K562 (cell line): Measurements from ENCODE around the gene CNOT1. TPM values are rescaled to one million over a fixed set of nuclear protein-coding genes. Genes with fewer than 3 reads are reported as not detected.

Experiments used
- ATAC-seq: fragments of 200-7000 bp; cut with Tn5 transposase; 3 replicates; pipeline ENCODE4 v1.9.1; 2020; ENCODE audit warnings: moderate library complexity
- BruUV-seq: library from RNA; stranded (reverse); fragments of 400-500 nt; replicated peaks from 2 replicates; lab custom pipeline; 2021; lab: Mats Ljungman, UMichigan
- CTCF ChIA-PET: fragments of 300-600 bp; formaldehyde crosslinking; extraction: SDS; loops from one replicate; lab custom pipeline; 2021; ENCODE audit warnings: low intra/inter-chr PET ratio; lab: Yijun Ruan, JAX
- POLR2A ChIA-PET: fragments of 300-600, 350-650 bp; sonication (Branson Sonifier 250); formaldehyde crosslinking; extraction: SDS; loops from one replicate; lab custom pipeline; 2021; ENCODE audit warnings: antibody characterized with exemption, inconsistent platforms; lab: Yijun Ruan, JAX
- DNase-seq, 4 experiments: peaks; one replicate each; pipeline versions ENCODE4 v3.0.0 to v3.0.0-alpha.2; 2011 to 2018; ENCODE audit warnings: low spot score in 3 of 4, mixed read lengths in 3 of 4; ENCODE audit errors: extremely low read depth in 1 of 4
- FAIRE-seq: peaks from 2 replicates; lab custom pipeline; 2011; peaks lifted over from hg19 to GRCh38; lab: Jason Lieb, UNC
- H2AFZ ChIP-seq: 2 replicates; pipeline ENCODE4 v1.6.0; 2011; ENCODE audit warnings: low read depth, low read length, control low read depth, inconsistent platforms
- H3K27ac ChIP-seq: fragments of 200-600 bp; 3 replicates; pipeline ENCODE4 v1.8.0; 2011; ENCODE audit warnings: low read depth, mild to moderate bottlenecking, control low read depth, inconsistent platforms, low read length, moderate library complexity, mixed read lengths; ENCODE audit errors: extremely low read depth
- H3K27me3 ChIP-seq, 2 experiments: fragments of 300-600 bp in 1 of 2; 2 replicates in 1 of 2; 3 replicates in 1 of 2; pipeline versions ENCODE4 v1.6.0 to v1.8.0; 2011; ENCODE audit warnings: inconsistent platforms in 2 of 2, low read length in 2 of 2, mild to moderate bottlenecking in 1 of 2, mixed read lengths in 1 of 2, moderate library complexity in 1 of 2; ENCODE audit not compliant: control insufficient read depth in 2 of 2, insufficient read depth in 2 of 2
- H3K36me3 ChIP-seq: fragments of 300-600 bp; 3 replicates; pipeline ENCODE4 v1.8.0; 2011; ENCODE audit warnings: mild to moderate bottlenecking, low read length, inconsistent platforms; ENCODE audit not compliant: control insufficient read depth, insufficient read depth
- H3K4me1 ChIP-seq, 2 experiments: fragments of 200-600 bp in 1 of 2; replicated peaks in 1 of 2; 2 replicates in 1 of 2; 3 replicates in 1 of 2; pipeline versions ENCODE4 v1.5.1 to v1.8.0; 2011; ENCODE audit warnings: inconsistent platforms in 2 of 2, low read length in 2 of 2, mild to moderate bottlenecking in 1 of 2, mixed read lengths in 1 of 2, moderate library complexity in 1 of 2; ENCODE audit not compliant: control insufficient read depth in 2 of 2, insufficient read depth in 2 of 2
- H3K4me2 ChIP-seq: 2 replicates; pipeline ENCODE4 v1.6.1; 2011; ENCODE audit warnings: low read length, control low read depth, inconsistent platforms, mixed read lengths; ENCODE audit not compliant: insufficient read depth
- H3K4me3 ChIP-seq: fragments of 200-600 bp; sonication (generic), shearing (Covaris generic); 2 replicates; pipeline ENCODE4 v1.5.1; 2016; ENCODE audit warnings: control low read depth, inconsistent platforms
- H3K79me2 ChIP-seq: fragments of 200-600 bp; 3 replicates; pipeline ENCODE4 v1.8.0; 2011; ENCODE audit warnings: low read length, inconsistent platforms; ENCODE audit not compliant: control insufficient read depth, insufficient read depth
- H3K9ac ChIP-seq, 2 experiments: 2 replicates each; pipeline versions ENCODE4 v1.6.0 to v1.6.1; 2011; ENCODE audit warnings: low read depth in 2 of 2, low read length in 2 of 2, control low read depth in 1 of 2, inconsistent platforms in 1 of 2, mild to moderate bottlenecking in 1 of 2, mixed read lengths in 1 of 2; ENCODE audit not compliant: insufficient read depth in 1 of 2
- H3K9me1 ChIP-seq: one replicate; pipeline ENCODE4 v1.6.0; 2011; ENCODE audit warnings: inconsistent platforms, mild to moderate bottlenecking, low read length, moderate library complexity; ENCODE audit not compliant: control insufficient read depth, insufficient read depth
- H3K9me3 ChIP-seq: replicated peaks from 2 replicates; pipeline ENCODE4 v1.5.1; 2011; ENCODE audit warnings: low read depth, low read length, inconsistent platforms; ENCODE audit not compliant: control insufficient read depth, insufficient read depth
- H4K20me1 ChIP-seq: replicated peaks from 2 replicates; pipeline ENCODE4 v1.6.1; 2011; ENCODE audit warnings: low read length, inconsistent platforms, mixed read lengths; ENCODE audit not compliant: control insufficient read depth, insufficient read depth
- ARID2 ChIP-seq: fragments of 450-650 bp; IDR thresholded peaks from 2 replicates; pipeline ENCODE4 v1.6.1; 2017; ENCODE audit warnings: antibody characterized with exemption, mild to moderate bottlenecking
- BRD4 ChIP-seq: fragments of 200-600 bp; sonication (generic); IDR thresholded peaks from 2 replicates; pipeline ENCODE4 v1.6.1; 2017; ENCODE audit warnings: inconsistent platforms
- CBX1 ChIP-seq: sonication (generic); IDR thresholded peaks from 2 replicates; pipeline ENCODE4 v1.6.1; 2016; ENCODE audit warnings: antibody characterized with exemption, low read depth, mild to moderate bottlenecking
- E4F1 ChIP-seq: fragments of 250-450 bp; sonication (Bioruptor Pico); IDR thresholded peaks from 2 replicates; pipeline ENCODE4 v1.5.0; 2021; ENCODE audit warnings: mild to moderate bottlenecking, borderline replicate concordance
- ETV6 ChIP-seq, 3 experiments: fragments of 150-350 bp in 1 of 3; sonication (generic) in 1 of 3; formaldehyde crosslinking in 1 of 3; IDR thresholded peaks; 2 replicates each; pipeline versions ENCODE4 v1.6.1 to v1.8.0; 2014 to 2022; ENCODE audit warnings: borderline replicate concordance in 2 of 3, low read depth in 2 of 3, antibody characterized with exemption in 1 of 3, low read length in 1 of 3, mild to moderate bottlenecking in 1 of 3, missing genetic modification reagents in 1 of 3
- HDAC8 ChIP-seq: fragments of 450-650 bp; IDR thresholded peaks from 2 replicates; pipeline ENCODE4 v1.6.1; 2016; ENCODE audit warnings: mild to moderate bottlenecking, missing genetic modification characterization, moderate library complexity, missing compliant biosample characterization
- HDGF ChIP-seq: fragments of 450-650 bp; IDR thresholded peaks from 2 replicates; pipeline ENCODE4 v1.6.1; 2016
- MCM3 ChIP-seq: fragments of 450-650 bp; IDR thresholded peaks from 2 replicates; pipeline ENCODE4 v1.6.1; 2016
- MEF2D ChIP-seq: conservative IDR thresholded peaks from 2 replicates; pipeline ENCODE4 v1.6.1; 2016; ENCODE audit warnings: low read depth, missing genetic modification characterization, missing compliant biosample characterization
- NFXL1 ChIP-seq: fragments of 450-650 bp; formaldehyde crosslinking; IDR thresholded peaks from 2 replicates; pipeline ENCODE4 v1.4.0; 2021; ENCODE audit warnings: mild to moderate bottlenecking
- RBM25 ChIP-seq: fragments of 200-400 bp; formaldehyde crosslinking; IDR thresholded peaks from 2 replicates; pipeline ENCODE4 v1.6.1; 2018; ENCODE audit warnings: low read length, low read depth, moderate library complexity; ENCODE audit not compliant: severe bottlenecking
- ZNF445 ChIP-seq: fragments of 250-450 bp; sonication (Bioruptor Pico); IDR thresholded peaks from 2 replicates; pipeline ENCODE4 v1.4.0; 2020; ENCODE audit warnings: low read depth, mild to moderate bottlenecking, moderate library complexity
- WGBS: fragments of 100-300 bp; shearing (Covaris generic); methylation state at CpG from one replicate; pipeline ENCODE4 v1.1.6; 2016; ENCODE audit warnings: low coverage, mixed read lengths; ENCODE audit not compliant: insufficient coverage; ENCODE audit errors: missing lambda C conversion rate; 5-methylcytosine and 5-hydroxymethylcytosine counted together
- in situ Hi-C: fragments of 300-500 bp; cut with MboI; formaldehyde crosslinking; loops from 4 replicates; pipeline ENCODE4 v1.15.0; 2018; ENCODE audit warnings: inconsistent platforms, mixed read lengths
- intact Hi-C: fragments of 100-400 bp; cut with micrococcal nuclease; formaldehyde crosslinking; loops from 2 replicates; pipeline ENCODE4 v1.14.2; 2022
- polyA plus RNA-seq, 8 experiments: library from polyadenylated mRNA; depleted of rRNA in 4 of 8; stranded (reverse) in 5 of 8; unstranded in 3 of 8; fragments of >200 nt; fragmentation: Nextera tagmentation in 2 of 8; fragmentation: Illumina TruSeq in 1 of 8; extraction: Ambion mirVana in 2 of 8; extraction: Trizol in 1 of 8; gene quantifications; 2 replicates each; pipeline versions ENCODE4 v1.2.1 to v1.2.3, GENCODE V29; 2011 to 2014; ENCODE audit warnings: inconsistent platforms in 1 of 8, missing spikeins in 1 of 8
- total RNA-seq, 7 experiments: library from RNA; depleted of rRNA in 6 of 7; stranded (reverse); fragments of >200 nt in 6 of 7; fragmentation: Illumina TruSeq in 2 of 7; extraction: Trizol in 2 of 7; gene quantifications; 2 replicates each; pipeline versions ENCODE4 v1.2.1 to v1.2.3, GENCODE V29; 2011 to 2021; ENCODE audit warnings: low replicate concordance in 1 of 7

CNOT1 gene
- total and polyA plus RNA-seq, 9 of the 15 experiments (the other 6 are each of a cell fraction or from before 2014, with no cell fraction given) = 110 to 270 (median 220) TPM

GRCh38 chr16:58620396-58620795 lies 9.2 kb downstream of the CNOT1 start (continued):
- TF ChIP-seq MEF2D (tag) (no peak), RBM25 (no peak), NFXL1 (no peak)

- ATAC-seq = no peak
- in situ Hi-C loops = no loop called here
- no peak overlapping the region for H3K4me2 ChIP-seq
- no peak overlapping the region for H2AFZ ChIP-seq
- H4K20me1 ChIP-seq = peaks cover 3% of the 10 kb centered on the region; the same call in 1 of the 2 replicates
- DNase-seq = no peak
- H3K9ac ChIP-seq = no peak overlapping the region
- peaks cover 49% of the 10 kb centered on the region for H3K36me3 ChIP-seq
- ChIA-PET POLR2A (no interaction called here), CTCF (no interaction called here)
- no peak for TF ChIP-seq ZNF445 (CRISPR knock-in tag)
- BruUV-seq = no TSS peak
- H3K4me3 ChIP-seq = no peak overlapping the region
- 33% methylated on average over 2 of the region's 3 CpGs for WGBS
- H3K9me3 ChIP-seq = no peaks in the 10 kb centered on the region
- no peaks in the 10 kb centered on the region; a peak in 1 of 5 replicates for H3K4me1 ChIP-seq
- no peak for FAIRE-seq
- intact Hi-C loops = no loop called here
- peaks cover 94% of the 10 kb centered on the region for H3K79me2 ChIP-seq
- H3K27me3 ChIP-seq = no peaks in the 10 kb centered on the region
- H3K9me1 ChIP-seq = no peaks in the 10 kb centered on the region
- H3K27ac ChIP-seq = no peak overlapping the region
Measured at GRCh38 chr16:58615280-58615679, 14.3 kb downstream of the CNOT1 start.

GRCh38 chr16:58614860-58615259 lies 14.8 kb downstream of the CNOT1 start:
- no peaks in the 10 kb centered on the region for H3K27me3 ChIP-seq
- in situ Hi-C loops = no loop called here
- ATAC-seq = no peak
- TF ChIP-seq CBX1 (no peak), E4F1 (no peak), HDGF (no peak), HDAC8 (tag) (no peak), BRD4 (no peak), ARID2 (no peak), MCM3 (no peak), ETV6 (IDR thresholded peaks at IDR 0.05; ENCODE audit: borderline replicate concordance in 1 of 2, low read depth in 2 of 2, low read length in 1 of 2) (no peak), ETV6 (CRISPR knock-in tag; IDR thresholded peaks at IDR 0.05; ENCODE audit: borderline replicate concordance) (no peak)

More at GRCh38 chr16:58614860-58615259, 14.8 kb downstream of the CNOT1 start:
- Histone ChIP-seq H3K36me3 (peaks cover 47% of the 10 kb centered on the region), H3K9ac (no peak overlapping the region), H4K20me1 (peaks cover 3% of the 10 kb centered on the region; the same call in 1 of the 2 replicates), H3K4me3 (no peak overlapping the region), H3K9me1 (no peaks in the 10 kb centered on the region), H3K4me2 (no peak overlapping the region), H2AFZ (no peak overlapping the region), H3K79me2 (peaks cover 94% of the 10 kb centered on the region), H3K4me1 (no peaks in the 10 kb centered on the region; a peak in 1 of 5 replicates), H3K9me3 (no peaks in the 10 kb centered on the region), H3K27ac (no peak overlapping the region)
- no peak for FAIRE-seq
- CTCF ChIA-PET = no interaction called here
- POLR2A ChIA-PET = no interaction called here
- WGBS = no CpG with 5 or more reads among the region's 6 CpGs
- no peak for DNase-seq
- intact Hi-C loops = no loop called here
- BruUV-seq = no TSS peak
